ENCODE data around the gene RAG2.

GRCh38 chr11:36594316-36594989 is 3.6 kb downstream of the RAG2 start, which contains the start of gene IFTAP:
- TF ChIP-seq POLR2A (IDR thresholded peaks at IDR 0.05; ENCODE audit: low read depth, low read length) (no peak), ZNF274 (IDR thresholded peaks at IDR 0.05; ENCODE audit: insufficient read depth, insufficient read length) (no peak)
